GM21786 (cell line): ENCODE results near the gene GRK5.

Source experiments
- ATAC-seq: cut with Tn5 transposase; IDR thresholded peaks from one replicate; pipeline ENCODE4 v1.9.1; 2021; ENCODE audit not compliant: unreplicated experiment

Gene GRK5

GRCh38 chr10:119314061-119314460, 106.7 kb downstream of the GRK5 start:
- no peak for ATAC-seq

- no peak for ATAC-seq
Measured at GRCh38 chr10:119314486-119314885, 107.1 kb downstream of the GRK5 start.

GRCh38 chr10:119315128-119316001, 108.0 kb downstream of the GRK5 start:
- ATAC-seq, result peak; percentile 42

GRCh38 chr10:119316002-119316358, 108.6 kb downstream of the GRK5 start:
- no peak for ATAC-seq

- no peak for ATAC-seq
Measured at GRCh38 chr10:119316729-119317097, 109.3 kb downstream of the GRK5 start.

- no peak for ATAC-seq
Measured at GRCh38 chr10:119318411-119319160, 111.2 kb downstream of the GRK5 start.

GRCh38 chr10:119319161-119319919, 112.0 kb downstream of the GRK5 start:
- ATAC-seq, result no peak

- ATAC-seq, result no peak
Measured at GRCh38 chr10:119319920-119320258, 112.5 kb downstream of the GRK5 start.

- ATAC-seq, result no peak
Measured at GRCh38 chr10:119320981-119321380, 113.6 kb downstream of the GRK5 start.

GRCh38 chr10:119323085-119324016, 116.0 kb downstream of the GRK5 start:
- no peak for ATAC-seq

GRCh38 chr10:119325131-119325530, 117.8 kb downstream of the GRK5 start:
- ATAC-seq, result no peak

GRCh38 chr10:119326167-119326566, 118.8 kb downstream of the GRK5 start:
- ATAC-seq, result no peak

GRCh38 chr10:119327096-119327745, 119.8 kb downstream of the GRK5 start:
- ATAC-seq, result no peak

- no peak for ATAC-seq
Measured at GRCh38 chr10:119328223-119328622, 120.9 kb downstream of the GRK5 start.

GRCh38 chr10:119330342-119330741, 123.0 kb downstream of the GRK5 start:
- ATAC-seq, result no peak

GRCh38 chr10:119331061-119331460, 123.7 kb downstream of the GRK5 start:
- ATAC-seq, result no peak

GRCh38 chr10:119333146-119333792, 125.9 kb downstream of the GRK5 start:
- no peak for ATAC-seq

- ATAC-seq, result no peak
Measured at GRCh38 chr10:119335671-119336353, 128.4 kb downstream of the GRK5 start.

GRCh38 chr10:119336599-119336998, 129.2 kb downstream of the GRK5 start:
- ATAC-seq, result no peak
